IMR-90 (cell line): ENCODE results near the gene GYPE. TPM values are rescaled to one million over a fixed set of nuclear protein-coding genes. Genes with fewer than 3 reads are reported as not detected.
"Not testable (repeated sequence)": the region's sequence is repeated elsewhere in the genome, so short reads cannot be mapped to it uniquely, and the experiment has no call there.

Source experiments
- ATAC-seq: fragments of 200-7000 bp; cut with Tn5 transposase; 2 replicates; pipeline ENCODE4 v1.9.1; 2020; ENCODE audit warnings: low read depth, mild to moderate bottlenecking, moderate library complexity
- BruUV-seq: library from RNA; stranded (reverse); fragments of 400-500 nt; replicated peaks from 2 replicates; lab custom pipeline; 2021; lab: Mats Ljungman, UMichigan
- CTCF ChIA-PET: fragments of 300-600 bp; formaldehyde crosslinking; extraction: SDS; loops from one replicate; lab custom pipeline; 2021; ENCODE audit warnings: antibody characterized with exemption; lab: Yijun Ruan, JAX
- POLR2A ChIA-PET: fragments of 300-600 bp; sonication (Branson Sonifier 250); formaldehyde crosslinking; loops from one replicate; lab custom pipeline; 2022; ENCODE audit warnings: antibody characterized with exemption; ENCODE audit not compliant: unreplicated experiment; lab: Charles Lee
- DNase-seq: peaks from one replicate; pipeline ENCODE4 v3.0.0; 2013
- H2AFZ ChIP-seq: replicated peaks from 2 replicates; pipeline ENCODE3; 2013; ENCODE audit warnings: low read length, mild to moderate bottlenecking; ENCODE audit not compliant: poor library complexity
- H2AK5ac ChIP-seq: 2 replicates; pipeline ENCODE4 v1.6.1; 2013; ENCODE audit warnings: low read depth, low read length, inconsistent platforms
- H2AK9ac ChIP-seq: replicated peaks from 2 replicates; pipeline ENCODE3; 2013; ENCODE audit warnings: mild to moderate bottlenecking, low read depth, low read length, moderate library complexity; ENCODE audit not compliant: poor library complexity
- H2BK120ac ChIP-seq: 2 replicates; pipeline ENCODE4 v1.6.1; 2013; ENCODE audit warnings: low read depth, low read length, inconsistent platforms
- H2BK15ac ChIP-seq: 3 replicates; pipeline ENCODE4 v1.6.1; 2013; ENCODE audit warnings: low read depth, low read length, inconsistent platforms
- H2BK20ac ChIP-seq: 2 replicates; pipeline ENCODE4 v1.6.1; 2013; ENCODE audit warnings: low read depth, mild to moderate bottlenecking, inconsistent platforms, low read length, moderate library complexity
- H2BK5ac ChIP-seq: 2 replicates; pipeline ENCODE4 v1.6.1; 2013; ENCODE audit warnings: mild to moderate bottlenecking, low read depth, low read length, inconsistent platforms; ENCODE audit not compliant: poor library complexity, severe bottlenecking
- H3K14ac ChIP-seq: replicated peaks from 2 replicates; pipeline ENCODE4 v1.6.1; 2013; ENCODE audit warnings: low read depth, low read length, inconsistent platforms
- H3K18ac ChIP-seq: 2 replicates; pipeline ENCODE4 v1.6.1; 2013; ENCODE audit warnings: low read depth, low read length, control low read depth
- H3K23ac ChIP-seq: 2 replicates; pipeline ENCODE4 v1.6.1; 2013; ENCODE audit warnings: low read depth, low read length, inconsistent platforms
- H3K27ac ChIP-seq: 2 replicates; pipeline ENCODE4 v1.5.1; 2013; ENCODE audit warnings: mild to moderate bottlenecking, control low read depth, low read length; ENCODE audit not compliant: insufficient read depth
- H3K27me3 ChIP-seq: 2 replicates; pipeline ENCODE4 v1.6.1; 2013; ENCODE audit warnings: low read length; ENCODE audit not compliant: control insufficient read depth, insufficient read depth
- H3K36me3 ChIP-seq: 2 replicates; pipeline ENCODE4 v1.6.1; 2013; ENCODE audit warnings: low read length, mixed read lengths; ENCODE audit not compliant: control insufficient read depth, insufficient read depth
- H3K4ac ChIP-seq: 2 replicates; pipeline ENCODE4 v1.6.1; 2013; ENCODE audit warnings: low read depth, low read length, inconsistent platforms
- H3K4me1 ChIP-seq: 2 replicates; pipeline ENCODE4 v1.6.1; 2013; ENCODE audit warnings: low read length, mixed read lengths; ENCODE audit not compliant: control insufficient read depth, insufficient read depth
- H3K4me2 ChIP-seq: 2 replicates; pipeline ENCODE4 v1.6.1; 2013; ENCODE audit warnings: low read depth, mild to moderate bottlenecking, control low read depth, low read length, moderate library complexity
- H3K4me3 ChIP-seq: 2 replicates; pipeline ENCODE4 v1.5.1; 2013; ENCODE audit warnings: low read depth, mild to moderate bottlenecking, control low read depth, low read length, moderate library complexity; ENCODE audit not compliant: insufficient read depth
- H3K56ac ChIP-seq: 2 replicates; pipeline ENCODE4 v1.6.1; 2013; ENCODE audit warnings: low read length, inconsistent platforms; ENCODE audit not compliant: insufficient read depth; ENCODE audit errors: extremely low read depth
- H3K79me1 ChIP-seq, 2 experiments: 2 replicates each; pipeline ENCODE4 v1.6.1; 2013; ENCODE audit warnings: low read length in 2 of 2, inconsistent platforms in 1 of 2, low read depth in 1 of 2
- H3K9ac ChIP-seq: 2 replicates; pipeline ENCODE4 v1.6.1; 2013; ENCODE audit warnings: low read depth, low read length, control low read depth
- H3K9me1 ChIP-seq: 2 replicates; pipeline ENCODE4 v1.6.1; 2013; ENCODE audit warnings: low read length, inconsistent platforms; ENCODE audit not compliant: insufficient read depth
- H3K9me3 ChIP-seq: 2 replicates; pipeline ENCODE4 v1.6.1; 2013; ENCODE audit warnings: low read length; ENCODE audit not compliant: control insufficient read depth, insufficient read depth
- H4K20me1 ChIP-seq: 2 replicates; pipeline ENCODE4 v1.6.1; 2013; ENCODE audit warnings: low read length, inconsistent platforms; ENCODE audit not compliant: insufficient read depth
- H4K5ac ChIP-seq: 2 replicates; pipeline ENCODE4 v1.6.1; 2013; ENCODE audit warnings: mild to moderate bottlenecking, low read depth, low read length, control low read depth
- H4K8ac ChIP-seq, 2 experiments: 2 replicates each; pipeline ENCODE4 v1.6.1; 2013; ENCODE audit warnings: low read depth in 2 of 2, low read length in 2 of 2, control low read depth in 1 of 2, inconsistent platforms in 1 of 2
- H4K91ac ChIP-seq: 2 replicates; pipeline ENCODE4 v1.6.1; 2013; ENCODE audit warnings: low read depth, low read length, inconsistent platforms; ENCODE audit not compliant: insufficient read depth
- WGBS, 2 experiments: methylation state at CpG; one replicate each; pipeline versions ENCODE4 v1.1.5 to v1.1.7; 2013; ENCODE audit warnings: missing lambda C conversion rate in 2 of 2; ENCODE audit not compliant: insufficient read length in 1 of 2; ENCODE audit errors: extremely low coverage in 2 of 2; 5-methylcytosine and 5-hydroxymethylcytosine counted together
- dilution Hi-C: fragments of 300-500 bp; cut with HindIII; formaldehyde crosslinking; loops from one replicate; pipeline ENCODE4 v1.14.3; 2018; ENCODE audit warnings: low sequenced_read_pairs; ENCODE audit not compliant: unreplicated experiment
- in situ Hi-C: fragments of 300-500 bp; cut with MboI; formaldehyde crosslinking; loops from 3 replicates; pipeline ENCODE4 v1.14.3; 2019; ENCODE audit warnings: low sequenced_read_pairs, inconsistent platforms, mixed read lengths
- intact Hi-C: fragments of 100-400 bp; cut with micrococcal nuclease; formaldehyde crosslinking; loops from 2 replicates; pipeline ENCODE4 v1.10.0; 2022
- polyA plus RNA-seq, 3 experiments: library from polyadenylated mRNA; depleted of rRNA; stranded (reverse); fragments of >200 nt; gene quantifications; 2 replicates each; pipeline ENCODE4 v1.2.3, GENCODE V29; 2012; ENCODE audit warnings: low replicate concordance in 1 of 3
- total RNA-seq: library from RNA; depleted of rRNA; stranded (reverse); fragments of >200 nt; gene quantifications from 2 replicates; pipeline ENCODE4 v1.2.3, GENCODE V29; 2012

GYPE gene
- total and polyA plus RNA-seq, 2 of the 4 experiments (the other 2 are of a cell fraction) = 0.36 to 0.54 TPM

GRCh38 chr4:143849296-143849695, 56.1 kb downstream of the GYPE start:
- H2BK20ac ChIP-seq, H3K9ac ChIP-seq, H3K79me1 ChIP-seq, intact Hi-C loops, H2BK120ac ChIP-seq, H3K18ac ChIP-seq, H3K14ac ChIP-seq, H4K91ac ChIP-seq, H2AK5ac ChIP-seq, H3K4me2 ChIP-seq, H3K36me3 ChIP-seq, dilution Hi-C loops, CTCF ChIA-PET, in situ Hi-C loops, H2BK5ac ChIP-seq, H3K4me1 ChIP-seq, H2BK15ac ChIP-seq, H3K27me3 ChIP-seq, H3K9me1 ChIP-seq, H3K4me3 ChIP-seq, H2AFZ ChIP-seq, BruUV-seq, ATAC-seq, H2AK9ac ChIP-seq, H3K56ac ChIP-seq, H3K23ac ChIP-seq, H4K8ac ChIP-seq, H3K27ac ChIP-seq, POLR2A ChIA-PET, H3K9me3 ChIP-seq, H4K20me1 ChIP-seq, H3K4ac ChIP-seq, DNase-seq, H4K5ac ChIP-seq: not testable (repeated sequence)
- WGBS, 2 experiments = no CpG with 5 or more reads among the region's 2 CpGs

- CTCF ChIA-PET, H3K4ac ChIP-seq, H4K5ac ChIP-seq, intact Hi-C loops, DNase-seq, H4K20me1 ChIP-seq, H2BK20ac ChIP-seq, BruUV-seq, H2AK5ac ChIP-seq, H3K36me3 ChIP-seq, H3K9me3 ChIP-seq, H4K91ac ChIP-seq, H2AFZ ChIP-seq, H3K27me3 ChIP-seq, H3K27ac ChIP-seq, H3K4me1 ChIP-seq, H3K4me3 ChIP-seq, H3K9ac ChIP-seq, H2BK120ac ChIP-seq, dilution Hi-C loops, H3K56ac ChIP-seq, H2BK5ac ChIP-seq, H2BK15ac ChIP-seq, H3K14ac ChIP-seq, ATAC-seq, H3K4me2 ChIP-seq, POLR2A ChIA-PET, H3K9me1 ChIP-seq, H3K79me1 ChIP-seq, H4K8ac ChIP-seq, in situ Hi-C loops, H3K18ac ChIP-seq, H2AK9ac ChIP-seq, H3K23ac ChIP-seq: not testable (repeated sequence)
- no CpG with 5 or more reads among the region's 1 CpG for WGBS, 2 experiments
These were observed 61.9 kb downstream of the GYPE start for GRCh38 chr4:143843506-143843832.
